B cell (primary cell): Measurements from ENCODE around the gene RRAD. TPM values are rescaled to one million over a fixed set of nuclear protein-coding genes. Genes with fewer than 3 reads are reported as not detected.

Source experiments
- ATAC-seq: fragments of 200-7000 bp; cut with Tn5 transposase; one replicate; pipeline ENCODE4 v1.10.0; 2021; ENCODE audit warnings: low read depth, mild to moderate bottlenecking, moderate number of reproducible peaks, moderate library complexity
- CTCF ChIA-PET: fragments of 350-600 bp; sonication (Branson Sonifier 250); formaldehyde crosslinking; loops from one replicate; lab custom pipeline; 2021; ENCODE audit warnings: antibody characterized with exemption, inconsistent platforms; lab: Charles Lee
- POLR2A ChIA-PET: fragments of 350-600 bp; sonication (Branson Sonifier 250); formaldehyde crosslinking; loops from one replicate; lab custom pipeline; 2021; ENCODE audit warnings: antibody characterized with exemption; lab: Charles Lee
- DNase-seq: peaks from one replicate; pipeline ENCODE4 v3.0.0; 2013
- H2AFZ ChIP-seq: 2 replicates; pipeline ENCODE4 v1.6.1; 2012; ENCODE audit warnings: mild to moderate bottlenecking, low read depth, low read length; ENCODE audit not compliant: insufficient read depth, poor library complexity, severe bottlenecking
- H3K27ac ChIP-seq, 2 donors: 1 replicate in 1 of 2; 2 replicates in 1 of 2; pipeline ENCODE4 v1.5.1; 2012 to 2013; ENCODE audit warnings: low read length in 2 of 2, mild to moderate bottlenecking in 2 of 2, moderate library complexity in 1 of 2
- H3K27me3 ChIP-seq, 4 experiments: fragments of 200-600 bp in 1 of 4; sonication (generic) in 1 of 4; replicated peaks in 1 of 4; 1 replicate in 2 of 4; 2 replicates in 2 of 4; pipeline versions ENCODE4 v1.6.1 to v1.7.0; 2013 to 2016; ENCODE audit warnings: low read length in 3 of 4, mild to moderate bottlenecking in 2 of 4, mixed read lengths in 1 of 4, moderate library complexity in 1 of 4; ENCODE audit not compliant: insufficient read depth in 4 of 4, control insufficient read depth in 3 of 4; ENCODE audit errors: control extremely low read depth in 1 of 4
- H3K36me3 ChIP-seq, 2 experiments: replicated peaks in 1 of 2; 1 replicate in 1 of 2; 2 replicates in 1 of 2; pipeline versions ENCODE4 v1.6.1 to v1.7.1; 2013; ENCODE audit warnings: low read length in 1 of 2; ENCODE audit not compliant: insufficient read depth in 2 of 2, control insufficient read depth in 1 of 2; ENCODE audit errors: control extremely low read depth in 1 of 2, extremely low read depth in 1 of 2
- H3K4me1 ChIP-seq, 2 donors: fragments of 200-600 bp in 1 of 2; sonication (generic) in 1 of 2; 1 replicate in 1 of 2; 2 replicates in 1 of 2; pipeline versions ENCODE4 v1.5.1 to v1.6.1; 2013 to 2017; ENCODE audit warnings: low read length in 2 of 2; ENCODE audit not compliant: control insufficient read depth in 2 of 2, insufficient read depth in 2 of 2
- H3K4me2 ChIP-seq: replicated peaks from 2 replicates; pipeline ENCODE3; 2012; ENCODE audit warnings: mild to moderate bottlenecking, low read depth, low read length; ENCODE audit not compliant: poor library complexity, severe bottlenecking
- H3K4me3 ChIP-seq, 5 experiments: fragments of 200-600 bp in 1 of 5; sonication (generic) in 1 of 5; 1 replicate in 3 of 5; 2 replicates in 2 of 5; pipeline versions ENCODE4 v1.5.1 to v1.7.0; 2011 to 2016; ENCODE audit warnings: low read length in 4 of 5, mild to moderate bottlenecking in 4 of 5, low read depth in 2 of 5, control low read depth in 1 of 5, moderate library complexity in 1 of 5; ENCODE audit not compliant: insufficient read depth in 1 of 5; ENCODE audit errors: control extremely low read depth in 1 of 5, extremely low read depth in 1 of 5
- H3K79me2 ChIP-seq: fragments of 200-600 bp; sonication (generic); one replicate; pipeline ENCODE4 v1.6.0; 2016; ENCODE audit warnings: low read length; ENCODE audit not compliant: control insufficient read depth, insufficient read depth
- H3K9ac ChIP-seq: fragments of 200-600 bp; sonication (generic); 2 replicates; pipeline ENCODE4 v1.6.1; 2017; ENCODE audit warnings: mild to moderate bottlenecking, low read length, moderate library complexity
- H3K9me3 ChIP-seq, 3 donors: one replicate each; pipeline versions ENCODE4 v1.6.1 to v1.7.1; 2013; ENCODE audit warnings: low read length in 2 of 3; ENCODE audit not compliant: control insufficient read depth in 2 of 3, insufficient read depth in 1 of 3; ENCODE audit errors: control extremely low read depth in 1 of 3
- H4K20me1 ChIP-seq: 2 replicates; pipeline ENCODE4 v1.6.0; 2012; ENCODE audit warnings: mild to moderate bottlenecking, low read length; ENCODE audit not compliant: insufficient read depth, control insufficient read depth, poor library complexity, severe bottlenecking
- H3K27ac Mint-ChIP-seq: one replicate; pipeline ENCODE4 v1.8.0; 2021; ENCODE audit warnings: mixed read lengths
- H3K27me3 Mint-ChIP-seq: one replicate; pipeline ENCODE4 v1.8.0; 2021; ENCODE audit warnings: mixed read lengths
- H3K4me1 Mint-ChIP-seq: one replicate; pipeline ENCODE4 v1.8.0; 2021; ENCODE audit warnings: mixed read lengths
- H3K4me3 Mint-ChIP-seq: one replicate; pipeline ENCODE4 v1.8.0; 2021; ENCODE audit warnings: mixed read lengths
- H3K9me3 Mint-ChIP-seq: one replicate; pipeline ENCODE4 v1.8.0; 2022; ENCODE audit warnings: mixed read lengths; ENCODE audit not compliant: insufficient read depth
- CTCF ChIP-seq: fragments of 200-600 bp; IDR thresholded peaks from one replicate; pipeline ENCODE4 v1.8.0; 2022; ENCODE audit warnings: antibody characterized with exemption, mild to moderate bottlenecking
- EZH2 ChIP-seq: IDR thresholded peaks from 2 replicates; pipeline ENCODE4 v1.6.1; 2012; ENCODE audit warnings: borderline replicate concordance, low read depth, mild to moderate bottlenecking, moderate library complexity, low read length; ENCODE audit not compliant: insufficient read depth, poor library complexity, severe bottlenecking
- WGBS: methylation state at CpG from one replicate; pipeline ENCODE4 v1.1.5; 2013; ENCODE audit warnings: missing lambda C conversion rate; ENCODE audit not compliant: insufficient coverage; 5-methylcytosine and 5-hydroxymethylcytosine counted together
- intact Hi-C: fragments of 100-400 bp; cut with micrococcal nuclease; formaldehyde crosslinking; loops from one replicate; pipeline ENCODE4 v1.10.0; 2022
- polyA plus RNA-seq: library from polyadenylated mRNA; depleted of rRNA; stranded (reverse); fragments of >200 nt; gene quantifications from 2 replicates; pipeline ENCODE4 v1.2.3, GENCODE V29; 2012
- total RNA-seq, 2 donors: library from RNA; stranded (reverse); fragments of 120-200 nt in 1 of 2; gene quantifications; 1 replicate in 1 of 2; 2 replicates in 1 of 2; pipeline versions ENCODE4 v1.2.3 to v1.2.4, GENCODE V29; 2013 to 2022

The RRAD gene
- total and polyA plus RNA-seq, 2 donors (not counting 1 experiment from before 2014, with no cell fraction given): 0.64 to 1.9 TPM

GRCh38 chr16:66919569-66920298 lies 5.6 kb downstream of the RRAD start:
- no peak for ATAC-seq
- H3K79me2 ChIP-seq: no peaks in the 10 kb centered on the region
- TF ChIP-seq EZH2 (no peak), CTCF (no peak)
- H3K4me3 ChIP-seq: no peak overlapping the region
- no peaks in the 10 kb centered on the region for H3K36me3 ChIP-seq
- intact Hi-C loops: no loop called here
- Mint-ChIP-seq H3K4me1 (peaks cover 4% of the 10 kb centered on the region), H3K4me3 (no peak overlapping the region), H3K27me3 (peaks cover 30% of the 10 kb centered on the region), H3K9me3 (no peaks in the 10 kb centered on the region), H3K27ac (no peak overlapping the region)
- no peak overlapping the region for H2AFZ ChIP-seq
- H4K20me1 ChIP-seq: no peaks in the 10 kb centered on the region
- peaks cover 0 to 4% of the 10 kb centered on the region in 2 donors for H3K4me1 ChIP-seq
- 71% methylated on average over 3 of the region's 5 CpGs for WGBS
- H3K27me3 ChIP-seq: peaks cover 0 to 22% (median 8%) of the 10 kb centered on the region in 4 experiments
- POLR2A ChIA-PET: interaction anchor here (1.2 kb wide), 1 partner anchor 12 kb away, joined by 3 read pairs; no protein-coding TSS in a partner anchor
- H3K9ac ChIP-seq: no peak overlapping the region
- CTCF ChIA-PET: interaction anchor here (1.1 kb wide), 1 partner anchor 51 kb away, joined by 6 read pairs; no protein-coding TSS in a partner anchor
- H3K27ac ChIP-seq: no peak overlapping the region
- H3K4me2 ChIP-seq: no peak overlapping the region
- H3K9me3 ChIP-seq: no peaks in the 10 kb centered on the region
- no peak for DNase-seq
